Measurements from ENCODE around the gene RASL11B. TPM values are rescaled to one million over a fixed set of nuclear protein-coding genes. Genes with fewer than 3 reads are reported as not detected.
A peak's percentile ranks its signal among the peaks of the same experiment; 100 is the strongest.

RASL11B gene
- total RNA-seq, 6 experiments from 2014 or later, result 0.26 to 1.3 (median 0.37) TPM

GRCh38 chr4:52823702-52824092 is 38.4 kb upstream of the RASL11B start:
- intact Hi-C loops (cut with DNase I), result no loop called here
- ATAC-seq, result no peak
- 40% methylated on average over 1 of the region's 1 CpG for WGBS (ENCODE audit: insufficient coverage, low coverage, low lambda C conversion rate, missing lambda C conversion rate)

DNA sequence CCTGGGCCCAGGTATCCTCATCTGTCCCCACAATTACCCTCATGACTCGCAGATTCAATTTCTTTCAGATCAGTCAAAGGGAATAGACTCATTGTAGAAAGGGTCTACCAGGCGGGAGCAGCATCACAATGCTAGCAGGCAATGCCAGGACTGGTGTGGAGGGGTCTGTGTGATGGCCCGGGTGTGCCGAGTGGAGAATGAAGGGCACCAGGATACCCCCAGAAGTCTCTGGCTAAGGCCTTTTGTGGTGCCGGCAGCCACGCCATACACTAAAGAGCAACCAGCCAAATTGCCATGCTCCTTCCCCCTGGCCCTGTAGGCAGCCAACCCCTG is 37.9 kb upstream of the RASL11B start:
- intact Hi-C loops (cut with DNase I), result no loop called here
- H3K27ac ChIP-seq, result no peak overlapping the region
- ATAC-seq, result no peak
- no peaks in the 10 kb centered on the region for H3K27me3 ChIP-seq
- H3K4me3 ChIP-seq, result no peak overlapping the region
- WGBS (ENCODE audit: insufficient coverage, low coverage, low lambda C conversion rate, missing lambda C conversion rate), result 100% methylated on average over 1 of the region's 6 CpGs
- H3K9me3 ChIP-seq, result no peaks in the 10 kb centered on the region
- no peaks in the 10 kb centered on the region for H3K36me3 ChIP-seq
- TF ChIP-seq CTCF (IDR thresholded peaks at IDR 0.05) (no peak), POLR2A (IDR thresholded peaks at IDR 0.05) (no peak)
- no peaks in the 10 kb centered on the region for H3K4me1 ChIP-seq
- no peak for DNase-seq

More at GRCh38 chr4:52823702-52824092, 38.4 kb upstream of the RASL11B start:
- no peaks in the 10 kb centered on the region for H3K27me3 ChIP-seq
- no peaks in the 10 kb centered on the region for H3K9me3 ChIP-seq
- no peak for TF ChIP-seq CTCF (IDR thresholded peaks at IDR 0.05)
- TF ChIP-seq POLR2A (IDR thresholded peaks at IDR 0.05), result no peak
- H3K27ac ChIP-seq, result no peak overlapping the region
- no peak overlapping the region for H3K4me3 ChIP-seq
- H3K4me1 ChIP-seq, result no peaks in the 10 kb centered on the region
- no peak for DNase-seq
- no peaks in the 10 kb centered on the region for H3K36me3 ChIP-seq

DNA sequence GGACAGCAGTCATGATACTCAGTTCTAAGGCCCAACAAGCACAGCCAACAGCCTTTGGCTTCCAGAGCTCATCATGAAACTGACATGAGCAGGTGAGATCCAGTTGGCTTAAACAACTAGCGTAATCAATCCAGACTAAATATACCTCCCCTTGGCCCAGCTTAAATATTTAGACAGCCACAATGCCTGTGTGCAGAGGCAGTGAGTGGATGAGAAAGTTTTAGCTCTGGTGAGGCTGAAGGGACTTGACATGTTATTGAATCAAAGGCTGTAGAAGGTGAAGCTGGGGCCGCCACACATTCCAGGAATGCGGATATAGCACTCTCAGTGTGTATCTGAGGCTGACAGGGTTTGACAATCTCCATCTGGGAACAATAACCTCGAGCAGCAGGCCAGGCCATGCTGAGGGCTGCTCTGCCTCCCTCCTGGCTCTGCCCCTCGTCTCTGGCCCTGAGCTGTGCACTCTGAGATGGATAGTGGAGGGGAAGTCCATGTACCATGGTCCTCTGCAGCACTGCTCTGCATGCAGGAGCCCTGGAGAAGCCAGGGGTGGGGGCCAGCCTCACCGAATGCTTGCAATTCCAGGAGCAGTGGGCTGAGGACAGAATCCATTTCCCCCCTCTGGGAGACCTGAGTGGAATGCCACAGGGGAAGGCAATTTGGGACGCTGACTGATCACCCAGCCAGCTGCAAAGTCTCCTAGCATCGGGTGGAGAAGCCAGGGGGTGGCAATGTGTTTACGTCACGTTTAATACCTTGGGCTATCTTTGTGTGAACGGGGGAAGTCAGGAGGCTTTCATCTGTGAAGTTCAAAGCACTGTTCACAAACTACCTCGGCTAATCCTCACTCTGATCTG is 37.3 kb upstream of the RASL11B start:
- WGBS (ENCODE audit: insufficient coverage, low coverage, low lambda C conversion rate, missing lambda C conversion rate), result 61% methylated on average over 4 of the region's 12 CpGs
- Histone ChIP-seq H3K36me3 (no peaks in the 10 kb centered on the region), H3K4me1 (no peaks in the 10 kb centered on the region), H3K9me3 (no peaks in the 10 kb centered on the region), H3K27ac (no peak overlapping the region), H3K27me3 (no peaks in the 10 kb centered on the region), H3K4me3 (no peak overlapping the region)
- TF ChIP-seq CTCF (IDR thresholded peaks at IDR 0.05), result no peak
- TF ChIP-seq POLR2A (IDR thresholded peaks at IDR 0.05), result no peak
- intact Hi-C loops (cut with DNase I), result no loop called here
- no peak for DNase-seq
- ATAC-seq, result peak in 3 of 4 donors; percentile 32 to 58 (median 48)

DNA sequence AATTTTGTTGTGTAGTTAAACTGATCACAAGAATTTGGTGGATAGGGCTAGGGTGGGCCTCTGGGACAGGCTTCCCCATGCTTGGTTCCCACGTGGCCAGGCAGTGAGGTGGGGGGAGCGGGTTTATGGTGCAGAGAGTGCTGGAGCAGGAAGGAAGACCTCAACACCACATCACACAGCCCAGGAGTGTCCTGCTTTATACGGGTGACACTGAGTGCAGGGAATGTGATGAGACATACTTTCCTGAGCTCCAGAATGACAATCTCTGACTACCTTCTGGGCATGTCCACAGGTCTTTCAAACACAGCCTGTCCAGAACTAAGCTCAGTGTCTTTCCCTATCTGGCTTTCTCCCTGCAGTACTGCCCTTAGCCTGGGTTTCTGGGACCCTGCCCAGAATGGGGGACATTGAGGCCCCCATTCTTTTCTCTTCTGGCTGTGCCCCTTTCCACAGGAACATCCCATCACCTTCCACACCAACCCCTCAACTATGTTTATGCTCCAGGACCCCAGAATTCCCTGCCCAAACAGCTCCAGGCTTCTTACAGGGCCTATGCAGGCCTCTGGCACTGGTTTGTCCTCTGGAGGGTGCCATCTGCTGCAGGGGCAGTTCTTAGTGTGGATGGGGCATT is 36.5 kb upstream of the RASL11B start:
- Histone ChIP-seq H3K27ac (no peak overlapping the region), H3K27me3 (no peaks in the 10 kb centered on the region), H3K9me3 (no peaks in the 10 kb centered on the region), H3K4me1 (no peaks in the 10 kb centered on the region), H3K4me3 (no peak overlapping the region), H3K36me3 (no peaks in the 10 kb centered on the region)
- intact Hi-C loops (cut with DNase I), result no loop called here
- 38% methylated on average over 1 of the region's 3 CpGs for WGBS (ENCODE audit: insufficient coverage, low coverage, low lambda C conversion rate, missing lambda C conversion rate)
- TF ChIP-seq POLR2A (IDR thresholded peaks at IDR 0.05), result no peak
- no peak for TF ChIP-seq CTCF (IDR thresholded peaks at IDR 0.05)
- ATAC-seq, result no peak
- no peak for DNase-seq
